ENCODE measurements around the gene WNT7A.

Gene WNT7A

GRCh38 chr3:13769422-13769821 lies 110.4 kb downstream of the WNT7A start:
- H3K27me3 Mint-ChIP-seq (ENCODE audit: low read depth, poor library complexity): peaks cover 5% of the 10 kb centered on the region
- DNase-seq: no peak
- peak overlapping the region; percentile 79 for H3K27ac Mint-ChIP-seq
- no peaks in the 10 kb centered on the region for H3K36me3 Mint-ChIP-seq (ENCODE audit: low read depth)
- no peaks in the 10 kb centered on the region for H3K9me3 Mint-ChIP-seq
- H3K4me1 Mint-ChIP-seq: peaks cover 47% of the 10 kb centered on the region
- H3K4me3 Mint-ChIP-seq: no peak overlapping the region
- TF ChIP-seq CTCF (IDR thresholded peaks at IDR 0.05): no peak

- no peak overlapping the region for H3K27ac Mint-ChIP-seq
- DNase-seq: no peak
- no peaks in the 10 kb centered on the region for H3K36me3 Mint-ChIP-seq (ENCODE audit: low read depth)
- TF ChIP-seq CTCF (IDR thresholded peaks at IDR 0.05): no peak
- H3K9me3 Mint-ChIP-seq: no peaks in the 10 kb centered on the region
- no peak overlapping the region for H3K4me3 Mint-ChIP-seq
- H3K27me3 Mint-ChIP-seq (ENCODE audit: low read depth, poor library complexity): peaks cover 8% of the 10 kb centered on the region
- peaks cover 41% of the 10 kb centered on the region for H3K4me1 Mint-ChIP-seq
Measured at GRCh38 chr3:13768453-13768852, 111.4 kb downstream of the WNT7A start.

DNA sequence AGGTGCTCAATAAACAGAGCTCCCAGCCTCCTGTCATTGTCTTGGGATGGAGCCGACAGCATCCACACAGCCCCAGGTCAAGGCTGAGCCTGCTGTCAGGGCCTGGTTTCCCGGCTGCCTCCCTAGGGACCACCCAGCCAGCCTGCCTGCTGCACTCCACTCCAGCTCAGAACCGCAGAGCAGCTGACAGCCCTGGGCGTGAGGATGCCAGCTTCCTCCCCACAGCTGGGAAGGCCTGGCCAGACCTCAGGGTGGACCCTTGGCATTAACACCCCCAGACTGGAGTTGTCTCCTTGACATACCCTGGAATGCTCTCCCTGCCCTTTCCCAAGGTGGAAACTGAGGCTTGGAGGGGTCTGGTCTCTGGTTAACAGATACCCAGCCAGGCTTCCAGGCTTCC lies 112.0 kb downstream of the WNT7A start:
- peaks cover 40% of the 10 kb centered on the region for H3K4me1 Mint-ChIP-seq
- H3K27me3 Mint-ChIP-seq (ENCODE audit: low read depth, poor library complexity): peaks cover 13% of the 10 kb centered on the region
- no peaks in the 10 kb centered on the region for H3K36me3 Mint-ChIP-seq (ENCODE audit: low read depth)
- no peak overlapping the region for H3K27ac Mint-ChIP-seq
- DNase-seq: peak; percentile 40
- TF ChIP-seq CTCF (IDR thresholded peaks at IDR 0.05): no peak
- H3K4me3 Mint-ChIP-seq: no peak overlapping the region
- H3K9me3 Mint-ChIP-seq: peaks cover 4% of the 10 kb centered on the region

- H3K4me3 Mint-ChIP-seq: no peak overlapping the region
- DNase-seq: no peak
- no peak overlapping the region for H3K27ac Mint-ChIP-seq
- no peaks in the 10 kb centered on the region for H3K36me3 Mint-ChIP-seq (ENCODE audit: low read depth)
- peaks cover 14% of the 10 kb centered on the region for H3K27me3 Mint-ChIP-seq (ENCODE audit: low read depth, poor library complexity)
- no peak for TF ChIP-seq CTCF (IDR thresholded peaks at IDR 0.05)
- H3K4me1 Mint-ChIP-seq: peaks cover 36% of the 10 kb centered on the region
- peaks cover 9% of the 10 kb centered on the region for H3K9me3 Mint-ChIP-seq
Measured at GRCh38 chr3:13767030-13767429, 112.8 kb downstream of the WNT7A start.
